Thyroid gland (tissue), 4 donors: ENCODE results near the gene ETV1. TPM values are rescaled to one million over a fixed set of nuclear protein-coding genes. Genes with fewer than 3 reads are reported as not detected.

Source experiments
- DNase-seq, 2 donors: peaks; one replicate each; pipeline ENCODE4 v3.0.0-alpha.2; 2019
- H3K27ac ChIP-seq, 3 donors: fragments of 200-600 bp; sonication (generic); 1 replicate in 2 of 3; 2 replicates in 1 of 3; pipeline ENCODE4 v1.5.1; 2016 to 2019; ENCODE audit warnings: mild to moderate bottlenecking in 1 of 3, moderate library complexity in 1 of 3
- H3K27me3 ChIP-seq: fragments of 200-600 bp; sonication (generic); one replicate; pipeline ENCODE4 v1.5.1; 2019
- H3K36me3 ChIP-seq, 2 donors: fragments of 200-600 bp; sonication (generic); one replicate each; pipeline ENCODE4 v1.5.1; 2016 to 2019
- H3K4me1 ChIP-seq, 2 donors: fragments of 200-600 bp; sonication (generic); one replicate each; pipeline ENCODE4 v1.5.1; 2017 to 2019
- H3K4me3 ChIP-seq, 3 donors: fragments of 200-600 bp; sonication (generic); replicated peaks in 1 of 3; 1 replicate in 2 of 3; 2 replicates in 1 of 3; pipeline ENCODE4 v1.5.1; 2016; ENCODE audit warnings: mild to moderate bottlenecking in 1 of 3
- H3K9me3 ChIP-seq: fragments of 200-600 bp; sonication (generic); one replicate; pipeline ENCODE4 v1.5.1; 2017
- CTCF ChIP-seq, 6 experiments: fragments of 200-600 bp in 3 of 6; fragments of 450-650 bp in 3 of 6; sonication (generic) in 3 of 6; IDR thresholded peaks; one replicate each; pipeline ENCODE4 v1.5.1; 2016 to 2019; ENCODE audit warnings: antibody characterized with exemption in 6 of 6, mild to moderate bottlenecking in 2 of 6, inconsistent platforms in 1 of 6, moderate library complexity in 1 of 6
- POLR2A ChIP-seq, 2 donors: fragments of 450-650 bp; IDR thresholded peaks; one replicate each; pipeline ENCODE4 v1.6.1; 2017; ENCODE audit warnings: antibody characterized with exemption in 2 of 2, mild to moderate bottlenecking in 2 of 2, moderate library complexity in 1 of 2
- WGBS, 2 donors: methylation state at CpG; one replicate each; pipeline ENCODE4 v1.1.5; 2017; 5-methylcytosine and 5-hydroxymethylcytosine counted together
- intact Hi-C: fragments of 100-400 bp; cut with DNase I; formaldehyde crosslinking; loops from one replicate; pipeline ENCODE4 v1.15.1; 2023
- total RNA-seq, 4 donors: library from RNA; depleted of rRNA; stranded (reverse); fragments of >200 nt; gene quantifications; one replicate each; pipeline ENCODE4 v1.2.3, GENCODE V29; 2016

The ETV1 gene
- total RNA-seq, 4 donors from 2014 or later, result 5.9 to 18.6 (median 9.4) TPM

- H3K9me3 ChIP-seq, result no peaks in the 10 kb centered on the region
- no peak for TF ChIP-seq POLR2A (IDR thresholded peaks at IDR 0.05)
- TF ChIP-seq CTCF (IDR thresholded peaks at IDR 0.05), result no peak
- no peak for DNase-seq
- no peak overlapping the region for H3K27ac ChIP-seq
- 54 to 59% methylated on average over 1 of the region's 1 CpG for WGBS, 2 donors
- H3K4me3 ChIP-seq, result no peak overlapping the region
- H3K27me3 ChIP-seq, result no peaks in the 10 kb centered on the region
- peaks cover 0 to 11% of the 10 kb centered on the region in 2 donors for H3K4me1 ChIP-seq
- intact Hi-C loops, result no loop called here
- H3K36me3 ChIP-seq, result no peaks in the 10 kb centered on the region
These were observed 133.5 kb downstream of the ETV1 start for GRCh38 chr7:13856012-13856411.

GRCh38 chr7:13852281-13852968, 137.0 kb downstream of the ETV1 start:
- Histone ChIP-seq H3K36me3 (no peaks in the 10 kb centered on the region), H3K4me1 (no peaks in the 10 kb centered on the region), H3K27me3 (no peaks in the 10 kb centered on the region), H3K9me3 (no peaks in the 10 kb centered on the region), H3K4me3 (no peak overlapping the region), H3K27ac (no peak overlapping the region)
- intact Hi-C loops, result no loop called here
- 89 to 92% methylated on average over 8 of the region's 8 CpGs for WGBS, 2 donors
- DNase-seq, result no peak
- TF ChIP-seq CTCF (IDR thresholded peaks at IDR 0.05) (no peak), POLR2A (IDR thresholded peaks at IDR 0.05) (no peak)

GRCh38 chr7:13851736-13852135, 137.7 kb downstream of the ETV1 start:
- H3K36me3 ChIP-seq, result no peaks in the 10 kb centered on the region
- 80 to 85% methylated on average over 4 of the region's 4 CpGs for WGBS, 2 donors
- H3K4me3 ChIP-seq, result no peak overlapping the region
- intact Hi-C loops, result no loop called here
- no peaks in the 10 kb centered on the region for H3K4me1 ChIP-seq
- H3K9me3 ChIP-seq, result no peaks in the 10 kb centered on the region
- no peak overlapping the region for H3K27ac ChIP-seq
- DNase-seq, result no peak
- H3K27me3 ChIP-seq, result no peaks in the 10 kb centered on the region
- TF ChIP-seq POLR2A (IDR thresholded peaks at IDR 0.05), result no peak
- no peak for TF ChIP-seq CTCF (IDR thresholded peaks at IDR 0.05)

- DNase-seq, result no peak
- no peak overlapping the region for H3K4me3 ChIP-seq
- no peaks in the 10 kb centered on the region for H3K4me1 ChIP-seq
- no peaks in the 10 kb centered on the region for H3K9me3 ChIP-seq
- H3K27me3 ChIP-seq, result no peaks in the 10 kb centered on the region
- H3K36me3 ChIP-seq, result no peaks in the 10 kb centered on the region
- 52 to 63% methylated on average over 2 of the region's 2 CpGs for WGBS, 2 donors
- no peak for TF ChIP-seq CTCF (IDR thresholded peaks at IDR 0.05)
- no peak for TF ChIP-seq POLR2A (IDR thresholded peaks at IDR 0.05)
- intact Hi-C loops, result no loop called here
- H3K27ac ChIP-seq, result no peak overlapping the region
These were observed 139.2 kb downstream of the ETV1 start for GRCh38 chr7:13850185-13850752.

GRCh38 chr7:13849163-13849892, 140.1 kb downstream of the ETV1 start:
- intact Hi-C loops, result no loop called here
- WGBS, 2 donors, result 85 to 97% methylated on average over 3 of the region's 3 CpGs
- H3K4me3 ChIP-seq, result no peak overlapping the region
- H3K9me3 ChIP-seq, result no peaks in the 10 kb centered on the region
- H3K27me3 ChIP-seq, result no peaks in the 10 kb centered on the region
- TF ChIP-seq CTCF (IDR thresholded peaks at IDR 0.05) (no peak), POLR2A (IDR thresholded peaks at IDR 0.05) (no peak)
- DNase-seq, result no peak
- no peak overlapping the region for H3K27ac ChIP-seq
- no peaks in the 10 kb centered on the region for H3K4me1 ChIP-seq
- no peaks in the 10 kb centered on the region for H3K36me3 ChIP-seq
